Germinal center (tissue), 1 donor: ENCODE data around the gene ENTPD6.
"Not testable (repeated sequence)": the region's sequence is repeated elsewhere in the genome, so short reads cannot be mapped to it uniquely, and the experiment has no call there.

Experiments used
- DNase-seq: peaks from one replicate; pipeline ENCODE4 v3.0.0; 2012; ENCODE audit warnings: mixed read lengths, low spot score

The ENTPD6 gene

GRCh38 chr20:25257756-25258475 is 62.4 kb downstream of the ENTPD6 start:
- no peak for DNase-seq

- DNase-seq = no peak
Measured at GRCh38 chr20:25258476-25258805, 62.9 kb downstream of the ENTPD6 start.

- no peak for DNase-seq
Measured at GRCh38 chr20:25258828-25259227, 63.3 kb downstream of the ENTPD6 start.

- no peak for DNase-seq
Measured at GRCh38 chr20:25259358-25259757, 63.8 kb downstream of the ENTPD6 start.

- DNase-seq = no peak
Measured at GRCh38 chr20:25259788-25260254, 64.3 kb downstream of the ENTPD6 start.

GRCh38 chr20:25260770-25261437 is 65.4 kb downstream of the ENTPD6 start:
- not testable (repeated sequence) for DNase-seq

GRCh38 chr20:25269057-25269832 is 73.7 kb downstream of the ENTPD6 start:
- no peak for DNase-seq

- no peak for DNase-seq
Measured at GRCh38 chr20:25269833-25270170, 74.3 kb downstream of the ENTPD6 start.

GRCh38 chr20:25270829-25271251 is 75.3 kb downstream of the ENTPD6 start:
- DNase-seq = no peak

- no peak for DNase-seq
Measured at GRCh38 chr20:25271486-25272222, 76.1 kb downstream of the ENTPD6 start.

- no peak for DNase-seq
Measured at GRCh38 chr20:25272223-25273000, 76.9 kb downstream of the ENTPD6 start.

- no peak for DNase-seq
Measured at GRCh38 chr20:25273046-25273445, 77.5 kb downstream of the ENTPD6 start.

- DNase-seq = no peak
Measured at GRCh38 chr20:25273541-25274358, 78.2 kb downstream of the ENTPD6 start.

- no peak for DNase-seq
Measured at GRCh38 chr20:25274481-25274880, 79.0 kb downstream of the ENTPD6 start.

- no peak for DNase-seq
Measured at GRCh38 chr20:25274891-25275812, 79.6 kb downstream of the ENTPD6 start.

- no peak for DNase-seq
Measured at GRCh38 chr20:25275813-25276532, 80.5 kb downstream of the ENTPD6 start.
